ENCODE measurements around the gene RPL35.

Gene RPL35

DNA sequence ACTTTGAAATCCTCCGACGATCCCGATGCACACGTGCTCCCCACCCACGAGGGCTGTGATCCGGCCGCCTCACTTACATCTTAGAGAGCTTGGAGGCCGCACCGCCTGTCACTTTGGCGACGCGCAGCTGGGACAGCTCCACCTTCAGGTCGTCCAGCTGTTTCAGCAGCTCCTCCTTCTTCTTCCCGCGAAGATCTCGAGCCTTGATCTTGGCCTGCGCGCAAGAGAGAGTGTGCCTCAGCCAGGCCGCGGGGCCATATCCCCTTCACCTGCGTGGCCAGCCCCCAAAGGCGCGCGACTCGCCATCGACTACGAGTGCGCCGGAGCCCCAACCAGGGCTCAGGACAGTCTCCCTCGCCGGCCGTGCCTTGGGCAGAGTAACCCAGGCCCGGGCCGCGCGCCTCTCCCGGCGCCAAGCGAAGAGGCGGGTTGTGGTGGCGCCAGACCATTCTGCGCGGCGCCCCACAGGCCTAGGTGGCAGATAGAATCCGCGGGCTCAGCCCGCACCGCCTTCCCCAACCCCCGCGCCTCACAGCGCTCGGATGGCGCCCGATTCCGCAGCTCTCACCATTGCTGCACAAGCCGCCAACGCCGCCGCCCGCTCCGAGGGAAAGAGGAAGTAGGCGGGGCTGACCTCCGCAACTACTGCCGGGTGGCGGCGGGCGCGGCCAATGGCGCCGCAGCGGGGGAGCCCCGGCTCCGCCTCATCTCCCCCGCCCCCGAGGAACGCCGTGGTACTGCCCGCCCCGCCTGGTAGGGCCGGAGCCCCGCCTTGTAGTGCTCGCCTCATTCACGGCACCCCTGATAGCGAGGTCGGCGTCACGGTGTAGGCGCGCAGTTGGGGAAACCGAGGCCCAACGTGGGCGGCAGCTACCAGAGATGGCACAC, at the start of gene RPL35, which contains the start of gene ARPC5L:
RPL35 (minus strand) TSS at position 616 of the 888 bp plus-strand sequence; CDS start at position 571, 45 bp downstream.
ARPC5L (plus strand) TSS at position 789 of the 888 bp plus-strand sequence. CDS start 7,161 bp downstream, outside the sequence.
- DNase-seq, result peak; percentile 95

DNA sequence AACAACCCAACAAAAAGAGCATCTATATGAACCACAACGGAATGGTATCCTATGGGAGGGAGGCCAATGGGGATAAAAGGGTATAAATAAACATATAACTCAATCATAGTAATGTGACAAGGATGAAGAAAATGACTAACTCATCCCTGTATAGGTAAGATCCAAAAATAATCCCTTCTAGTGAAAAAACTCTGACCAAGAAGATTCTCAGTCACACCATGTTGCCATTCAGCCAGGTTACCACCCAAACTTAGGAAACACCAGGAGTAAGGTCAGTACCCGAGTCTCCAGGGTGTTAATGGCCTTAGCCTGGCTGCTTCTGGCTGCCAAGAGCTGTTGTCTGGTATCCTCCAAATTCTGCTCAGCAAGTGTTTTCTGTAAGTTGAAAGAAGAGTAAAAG, 46.3 kb upstream of the RPL35 start:
- no peak for DNase-seq

DNA sequence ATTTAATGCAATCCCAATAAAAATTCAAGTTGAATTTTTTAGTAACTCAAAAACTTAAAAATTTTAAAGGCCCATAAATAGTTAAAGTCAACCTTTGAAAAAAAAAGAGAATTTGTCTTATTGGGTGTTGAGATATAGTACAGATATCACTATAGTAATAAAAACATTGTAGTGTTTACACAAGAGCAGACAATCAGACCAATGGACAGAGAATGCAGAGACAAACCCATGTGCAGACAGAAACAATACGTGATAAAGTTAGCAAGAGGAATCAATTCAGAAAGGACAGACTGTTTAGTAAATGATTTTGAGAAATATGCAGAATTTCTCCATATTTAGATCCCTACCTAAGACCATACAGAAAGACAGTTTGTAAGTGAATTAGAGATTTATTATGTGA, 45.2 kb upstream of the RPL35 start:
- DNase-seq, result no peak

DNA sequence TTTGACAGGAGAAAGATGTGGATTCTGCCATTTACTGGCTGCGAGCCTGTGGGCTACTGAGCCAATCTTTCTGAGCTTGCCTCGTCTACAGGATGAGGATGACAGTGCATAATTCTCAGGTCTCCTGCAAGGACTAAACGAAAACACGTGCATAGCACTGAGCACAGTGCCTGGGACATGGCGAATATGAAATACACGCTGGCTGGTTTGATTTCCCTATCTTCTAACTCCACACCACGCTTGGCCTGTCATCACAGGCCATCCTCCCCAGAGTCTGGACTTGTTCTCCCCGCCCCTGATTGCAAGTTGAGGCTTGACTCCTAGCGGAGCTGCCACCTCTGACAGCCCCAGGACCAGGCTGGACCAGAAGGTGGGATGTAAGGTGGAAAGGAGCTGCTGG, 38.1 kb upstream of the RPL35 start:
- no peak for DNase-seq

DNA sequence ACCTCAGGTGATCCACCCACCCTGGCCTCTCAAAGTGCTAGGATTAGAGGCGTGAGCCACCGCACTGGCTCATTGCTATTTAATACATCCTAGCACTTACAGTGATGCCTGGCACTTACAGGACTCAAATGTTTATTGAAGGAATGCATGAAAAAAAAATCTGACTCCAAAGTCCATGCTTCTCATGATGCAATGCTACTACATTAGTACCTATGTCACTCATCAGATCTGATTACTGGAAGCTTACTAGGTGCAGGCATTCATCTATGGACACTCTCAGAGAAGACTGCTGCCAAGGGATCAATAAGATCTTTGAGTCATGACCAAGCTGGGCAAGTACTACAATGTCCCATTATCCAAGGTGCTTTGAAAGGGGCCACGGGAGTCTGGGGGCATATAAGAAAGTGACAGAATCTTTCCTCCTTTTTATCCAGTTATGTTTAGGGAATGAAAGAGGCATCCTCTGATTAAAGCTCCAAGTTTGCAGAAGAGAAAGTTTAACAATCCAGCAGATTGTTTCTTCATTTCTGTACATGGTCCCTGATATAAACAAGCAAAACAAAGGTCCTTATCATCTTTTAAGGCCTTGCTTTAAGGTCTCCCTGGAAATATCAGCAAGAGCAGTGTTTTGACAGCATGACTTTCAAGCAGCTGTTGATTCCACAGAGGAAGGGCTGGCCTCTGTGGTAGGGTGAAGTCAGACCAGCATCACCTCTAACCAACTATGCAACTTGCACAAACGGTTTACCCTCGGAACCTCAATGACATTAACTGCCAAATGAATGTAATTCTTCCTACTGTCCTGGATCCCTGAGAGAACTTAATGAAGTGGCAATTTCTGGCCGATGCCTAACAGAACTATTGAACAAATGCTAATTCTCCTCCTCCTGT, 36.1 kb upstream of the RPL35 start:
- DNase-seq, result no peak

DNA sequence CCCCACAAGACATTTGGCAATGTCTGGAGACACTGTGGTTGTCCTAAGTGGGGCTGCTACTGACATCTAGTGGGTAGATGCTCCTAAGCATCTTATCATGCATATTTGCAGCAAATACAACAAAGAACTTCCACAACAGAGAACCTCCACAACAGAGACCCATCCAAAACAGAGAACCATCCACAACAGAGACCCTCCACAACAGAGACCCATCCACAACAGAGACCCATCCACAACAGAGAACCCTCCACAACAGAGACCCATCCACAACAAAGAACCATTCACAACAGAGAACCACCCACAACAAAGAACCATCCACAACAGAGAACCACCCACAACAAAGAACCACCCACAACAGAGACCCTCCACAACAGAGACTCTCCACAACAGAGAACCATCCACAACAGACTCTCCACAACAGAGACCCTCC, 33.0 kb upstream of the RPL35 start:
- peak; percentile 16 for DNase-seq

DNA sequence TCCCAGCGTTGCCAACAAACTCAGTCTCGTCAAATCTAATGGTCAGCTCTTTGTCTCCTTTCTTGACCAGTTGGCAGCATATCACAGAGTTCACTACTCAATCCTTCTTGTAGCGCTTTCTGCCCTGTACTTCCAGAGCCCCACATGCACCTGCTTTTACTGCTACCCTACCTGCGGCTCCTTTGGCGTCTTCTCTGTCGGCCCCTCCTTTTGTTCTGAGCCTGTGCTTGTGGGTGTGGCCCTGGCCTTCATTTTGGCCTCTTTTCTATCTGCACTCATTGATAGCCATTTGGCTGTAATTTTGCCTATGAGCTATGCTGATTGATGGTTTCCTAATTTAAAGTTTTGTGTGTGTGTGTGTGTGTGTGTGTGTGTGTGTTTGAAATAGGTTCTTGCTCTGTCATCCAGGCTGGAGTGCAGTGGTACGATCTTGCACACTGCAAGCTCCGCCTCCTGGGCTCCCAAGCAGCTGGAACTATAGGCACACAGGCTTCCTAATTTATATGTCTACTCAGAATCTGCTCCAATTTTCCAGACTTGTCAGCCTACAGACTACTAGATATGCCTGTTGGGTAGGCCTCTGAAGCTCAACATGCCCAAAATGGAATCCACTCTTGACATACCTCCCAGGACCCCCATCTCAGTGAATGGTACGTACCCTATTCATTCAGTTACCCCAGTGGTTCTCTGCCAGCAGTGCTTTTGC, 32.4 kb upstream of the RPL35 start:
- DNase-seq, result no peak

DNA sequence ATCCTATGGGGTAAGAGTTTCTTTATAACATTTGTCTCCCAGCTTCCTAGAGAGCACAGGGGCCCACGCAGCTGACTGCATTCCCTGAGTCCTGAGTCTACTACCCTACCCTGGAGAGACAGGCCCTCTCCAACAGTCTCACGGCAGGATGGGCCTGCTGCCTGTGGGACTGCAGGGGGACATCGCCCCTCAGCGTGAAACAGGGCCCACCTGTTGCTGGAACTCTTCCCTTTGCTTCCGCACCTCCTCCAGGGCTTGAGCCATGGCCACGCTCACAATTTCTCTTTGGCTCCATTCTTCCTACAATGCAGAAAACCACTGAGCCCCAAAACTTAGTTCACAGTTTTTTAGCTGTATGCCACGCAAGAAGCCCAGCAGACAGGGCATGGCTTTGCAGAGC, 28.4 kb upstream of the RPL35 start:
- DNase-seq, result no peak

DNA sequence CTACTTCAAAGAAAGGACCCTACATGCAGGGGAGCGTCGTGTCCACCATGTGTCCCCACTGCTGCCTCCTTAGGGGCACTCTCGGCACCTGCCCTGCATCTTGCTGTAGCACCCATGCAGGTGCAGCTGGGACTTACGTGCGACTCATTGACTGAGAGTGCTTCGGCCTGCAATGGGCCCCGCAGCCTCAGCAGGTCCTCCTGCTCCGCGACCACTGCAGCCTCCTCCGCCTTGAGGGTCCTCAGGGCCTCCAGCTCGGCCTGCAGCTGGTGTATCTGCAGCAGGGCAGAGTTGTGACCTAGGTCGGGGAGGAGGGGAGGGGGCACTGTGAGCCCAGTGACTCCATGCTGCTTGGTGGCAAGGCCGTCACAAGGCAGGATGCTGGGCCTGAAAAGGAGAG, 27.2 kb upstream of the RPL35 start:
- no peak for DNase-seq

DNA sequence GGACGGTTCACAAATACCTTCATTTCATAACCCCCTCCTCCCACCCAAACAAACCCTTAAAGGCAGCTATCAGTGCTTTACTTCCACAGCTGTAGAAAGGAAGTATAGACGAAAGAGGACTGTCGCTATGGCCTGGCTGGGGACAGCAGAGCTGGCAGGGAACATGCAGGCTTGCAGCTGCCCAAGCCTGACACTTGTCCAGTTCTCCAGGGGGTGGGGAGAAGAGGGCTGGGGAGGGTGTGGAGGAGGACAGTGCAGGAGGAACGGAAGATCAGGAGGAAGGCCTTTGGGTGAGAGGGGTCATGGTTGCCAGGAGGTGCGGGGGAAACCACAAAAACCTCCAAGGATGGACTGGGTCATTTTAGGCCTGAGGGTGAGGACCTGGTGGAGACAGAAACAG, 26.1 kb upstream of the RPL35 start:
- DNase-seq, result no peak

DNA sequence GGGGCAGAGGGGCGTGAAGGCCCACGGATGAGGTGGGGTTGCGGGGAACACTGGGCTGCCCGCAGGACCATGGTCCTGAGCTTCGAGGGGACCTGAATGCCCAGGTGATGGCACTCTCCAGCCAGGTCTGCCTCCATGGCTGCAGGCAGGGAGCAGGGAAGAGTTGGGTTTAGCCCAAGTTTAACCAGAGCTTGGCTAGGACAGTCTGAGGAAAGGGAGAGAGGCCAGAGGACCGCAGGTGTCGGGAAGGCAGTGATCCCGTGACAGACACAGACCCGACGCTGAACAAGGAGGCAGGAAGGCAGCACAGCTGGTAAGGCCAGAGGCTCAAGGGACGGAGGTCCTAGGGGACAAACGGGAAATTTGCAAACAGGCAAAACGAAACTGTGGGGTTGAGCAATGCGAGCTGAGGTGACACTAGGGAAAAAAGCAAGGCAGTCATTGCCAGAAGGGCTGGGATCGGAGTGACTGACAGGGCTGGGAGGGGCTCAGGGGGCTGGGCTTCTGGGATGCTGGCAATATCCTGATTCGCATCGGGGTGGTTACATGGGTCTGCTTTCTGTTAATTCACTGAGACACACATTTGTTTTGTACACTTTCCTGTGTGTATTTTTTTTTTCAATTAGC, 25.2 kb upstream of the RPL35 start:
- DNase-seq, result no peak

DNA sequence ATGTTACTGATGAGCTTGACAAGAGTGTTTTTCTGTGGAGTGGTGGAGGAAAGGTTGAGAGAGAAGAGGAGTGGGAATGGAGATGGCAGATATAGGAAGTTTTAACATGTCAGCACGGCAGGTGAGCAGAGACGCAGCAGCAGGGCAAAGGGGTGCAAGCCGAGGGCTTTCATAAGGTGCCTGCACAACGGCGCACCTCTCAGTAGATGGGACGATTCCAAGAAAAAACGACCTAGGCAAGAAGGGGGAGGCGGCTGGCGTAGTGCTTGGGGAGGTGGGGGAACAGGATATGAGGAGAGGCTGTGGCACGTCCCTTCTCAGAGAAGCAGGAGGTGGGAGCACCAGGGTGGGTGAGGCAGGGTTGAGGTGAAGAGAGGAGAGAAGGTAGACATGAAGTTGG, 24.7 kb upstream of the RPL35 start:
- no peak for DNase-seq

DNA sequence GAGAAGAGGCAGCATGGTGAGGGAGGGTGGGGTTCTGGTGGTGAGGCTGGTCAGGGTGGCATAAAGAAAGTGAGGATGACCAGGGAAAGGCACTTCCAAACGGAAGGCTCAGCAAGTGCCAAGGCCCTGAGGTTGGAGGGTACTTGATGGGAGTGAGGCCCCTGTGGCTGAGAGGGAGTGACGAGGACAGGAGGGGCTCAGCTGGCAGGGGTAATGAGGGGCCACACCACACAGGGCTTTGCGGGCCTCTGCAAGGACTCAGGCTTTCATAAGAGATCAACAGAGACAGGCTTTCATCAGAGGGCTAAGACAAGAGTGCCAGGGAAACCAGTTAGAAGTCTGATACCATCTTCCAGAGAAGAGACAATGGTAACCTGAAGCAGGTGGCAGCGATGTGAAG, 23.8 kb upstream of the RPL35 start:
- no peak for DNase-seq

DNA sequence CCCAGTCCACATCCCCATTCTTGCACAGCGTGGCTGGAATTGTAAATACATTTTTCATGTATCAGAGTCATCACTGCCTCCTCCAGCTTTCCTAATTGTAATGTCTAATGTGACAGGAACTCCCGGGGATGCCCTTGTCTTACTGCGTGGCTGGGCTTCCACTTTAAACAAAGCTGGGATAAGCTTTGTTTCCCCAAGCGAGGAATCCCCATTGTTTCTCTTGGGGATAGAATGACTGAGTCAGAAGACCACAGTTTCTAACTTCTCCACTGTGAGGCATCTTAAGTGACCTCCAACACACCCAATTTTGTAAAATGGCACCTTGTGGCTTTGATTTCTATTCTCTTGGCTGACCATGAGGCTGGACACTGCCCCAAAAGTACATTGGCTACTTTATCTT, 22.6 kb upstream of the RPL35 start:
- DNase-seq, result no peak

DNA sequence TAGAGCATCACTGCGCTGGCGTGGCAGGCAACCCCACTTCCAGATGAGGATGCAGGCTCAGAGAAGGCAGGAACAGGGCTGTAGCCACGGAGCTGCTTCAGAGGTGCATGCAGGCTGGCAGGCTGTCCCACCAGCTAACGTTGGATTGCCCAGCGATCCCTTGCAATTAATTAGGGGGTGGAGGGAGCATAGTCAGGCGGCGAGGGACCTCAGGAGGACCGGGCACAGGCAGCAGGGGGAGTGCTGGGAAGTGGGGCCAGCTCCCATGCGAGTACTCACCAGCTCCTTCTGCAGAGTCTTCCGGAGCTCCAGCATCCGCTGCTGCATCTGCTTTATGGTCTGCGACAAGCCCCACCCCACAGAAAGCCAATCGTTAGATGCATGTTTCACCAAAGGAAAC, 20.5 kb upstream of the RPL35 start:
- no peak for DNase-seq

DNA sequence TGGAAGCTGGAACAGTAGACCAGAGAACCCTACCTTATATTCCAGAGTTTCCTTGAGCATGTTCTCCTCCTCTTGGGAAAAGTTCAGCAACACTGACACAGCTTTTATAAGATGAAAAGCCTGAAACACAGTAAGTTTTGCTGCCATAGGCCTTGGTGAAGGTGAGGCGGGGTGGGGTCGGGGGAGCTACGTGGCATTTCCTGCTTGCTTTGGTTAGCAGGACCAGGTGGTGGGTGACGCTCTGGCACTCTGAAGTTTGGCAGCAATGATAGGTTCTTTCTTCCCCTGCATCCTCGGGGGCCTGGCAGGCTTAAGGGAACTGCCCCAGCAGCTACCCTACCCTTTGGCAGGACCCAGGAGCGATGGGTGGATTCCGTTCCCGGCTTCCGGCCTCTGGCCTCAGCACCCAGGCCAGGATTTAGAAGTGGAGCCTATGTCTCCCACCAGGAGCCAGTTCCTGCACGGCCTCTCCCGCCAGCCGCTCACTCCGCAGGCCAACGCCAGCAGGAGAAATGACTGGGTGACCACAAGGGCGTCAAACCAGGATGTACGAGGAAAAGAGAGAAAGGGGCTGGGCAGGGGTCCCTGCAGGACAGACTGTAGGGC, 19.5 kb upstream of the RPL35 start:
- no peak for DNase-seq

DNA sequence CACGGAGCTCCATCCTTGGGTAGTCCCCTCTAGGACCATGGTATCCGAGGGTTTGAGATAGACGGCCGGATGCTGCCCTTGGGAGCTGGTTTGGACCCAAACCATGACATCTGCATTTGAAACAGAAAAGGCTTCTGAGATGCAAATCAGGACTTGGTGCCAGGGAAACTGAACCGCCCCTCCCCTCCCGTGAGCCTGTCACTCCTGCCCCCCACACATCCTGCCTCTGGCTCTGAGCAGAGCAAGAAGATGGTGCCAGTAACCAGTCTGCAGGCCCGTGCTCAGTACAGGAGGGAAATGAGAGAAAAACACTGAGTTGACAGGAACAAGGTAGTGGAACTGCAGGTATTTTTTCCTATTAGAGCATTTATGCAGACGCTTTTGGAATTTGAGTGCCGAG, 18.7 kb upstream of the RPL35 start:
- no peak for DNase-seq

DNA sequence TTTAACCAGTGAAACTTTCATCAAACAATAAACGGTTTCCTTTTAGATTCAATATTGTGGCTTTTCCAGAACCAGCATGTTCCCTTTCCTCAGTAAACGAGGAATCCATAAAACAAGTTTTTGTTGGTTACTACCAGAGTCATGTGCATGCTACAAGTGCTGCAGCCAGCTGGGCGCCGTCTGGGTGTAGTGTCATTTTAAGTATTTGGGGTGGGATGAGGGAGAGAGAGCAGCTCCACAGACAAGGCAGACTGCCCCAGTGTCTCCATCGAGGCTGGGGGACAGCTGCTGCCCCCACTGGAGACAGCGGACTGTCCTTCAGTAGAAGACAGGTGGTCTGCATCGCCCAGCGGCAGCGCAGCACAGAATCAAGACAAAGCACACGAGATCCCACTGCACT, 17.5 kb upstream of the RPL35 start:
- DNase-seq, result no peak

DNA sequence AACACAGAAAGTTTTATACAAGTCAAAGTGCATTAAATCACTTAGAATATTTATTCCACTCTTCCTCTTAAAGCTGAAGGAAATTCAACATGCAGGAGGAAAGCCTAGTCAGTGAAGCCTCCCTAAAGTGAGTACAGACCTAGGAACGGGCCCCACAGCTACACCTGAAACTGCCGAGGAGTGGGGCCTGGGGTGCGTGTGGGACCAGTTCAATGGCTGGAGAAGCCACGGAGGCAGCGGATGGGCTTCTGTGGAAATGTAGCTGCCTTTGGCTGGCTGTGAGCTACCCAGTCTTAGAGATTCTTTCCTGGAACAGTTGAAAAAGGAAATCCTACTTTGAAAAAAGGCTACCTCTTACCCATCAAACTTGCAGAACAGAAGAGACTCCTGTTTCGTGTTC, 16.8 kb upstream of the RPL35 start:
- DNase-seq, result no peak

DNA sequence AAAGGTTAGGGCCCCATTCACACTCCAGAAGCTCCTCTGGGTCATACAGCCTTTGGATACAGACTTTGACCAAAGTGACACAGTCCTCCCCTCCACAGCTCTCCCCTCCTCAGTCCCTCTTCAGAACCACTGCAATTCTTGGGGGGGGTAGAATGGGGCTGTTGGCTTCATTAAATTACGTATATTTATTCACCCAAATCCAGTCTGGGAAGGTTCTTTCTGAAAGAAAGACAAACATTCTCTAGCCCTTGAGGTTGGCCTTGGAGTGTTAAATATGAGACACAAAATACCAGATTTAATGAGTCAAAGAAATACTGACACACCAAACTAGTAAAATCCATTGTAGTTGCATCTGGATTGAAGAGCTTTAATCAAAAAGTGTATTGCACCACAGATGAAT, 16.3 kb upstream of the RPL35 start:
- no peak for DNase-seq

DNA sequence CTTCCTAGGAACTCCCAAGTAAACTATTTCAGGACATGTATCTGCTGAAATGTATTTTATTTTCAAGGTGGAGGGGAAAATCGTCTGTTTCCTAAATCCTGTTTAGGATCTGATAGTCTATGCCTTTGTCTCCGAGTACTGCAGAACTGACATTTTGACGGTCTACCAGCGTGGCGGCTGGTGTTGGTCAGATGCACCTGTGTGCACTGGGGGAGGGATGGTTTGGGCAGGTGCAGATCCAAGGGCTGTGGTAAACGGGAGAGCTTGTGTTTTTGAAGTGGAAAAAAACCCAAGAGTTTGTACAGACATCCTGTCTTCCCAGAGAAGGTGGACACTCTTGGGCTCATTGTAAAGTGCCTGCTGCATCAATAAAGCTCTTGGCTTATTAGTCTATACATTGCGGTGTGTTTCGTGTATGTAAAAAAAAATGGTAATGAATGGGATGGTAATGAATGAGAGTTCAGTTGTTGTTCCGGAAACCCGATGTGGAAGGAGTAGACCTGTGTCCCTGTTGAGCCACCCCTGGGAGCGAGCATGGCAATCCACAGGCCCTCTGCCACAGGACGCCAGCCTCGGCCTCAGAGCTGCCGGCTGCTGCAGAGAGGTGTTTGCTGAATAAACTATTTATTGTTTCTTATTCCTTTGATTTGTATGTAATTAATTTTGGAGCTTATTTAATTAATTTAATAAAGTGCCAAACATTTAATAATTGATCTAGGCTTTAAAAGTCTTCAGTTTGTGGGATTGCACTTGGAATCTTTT, 15.4 kb upstream of the RPL35 start:
- no peak for DNase-seq

Data from inflammatory macrophage treated with lipopolysaccharide for 4 hours (primary cell).